ENCODE measurements around the gene SGMS1.

- TF ChIP-seq CTCF (IDR thresholded peaks at IDR 0.05) (peak; percentile 55 to 74 (median 64)), POLR2A (IDR thresholded peaks at IDR 0.05) (no peak)
Measured at GRCh38 chr10:50653142-50653541, 29.4 kb upstream of the SGMS1 start.
